HG02678 (cell line): Measurements from ENCODE around the gene SULT2B1.

Experiments used
- ATAC-seq: cut with Tn5 transposase; IDR thresholded peaks from one replicate; pipeline ENCODE4 v1.9.1; 2021; ENCODE audit warnings: mild to moderate bottlenecking, moderate library complexity; ENCODE audit not compliant: unreplicated experiment

Gene SULT2B1

GRCh38 chr19:48598996-48599700 is 47.2 kb downstream of the SULT2B1 start:
- ATAC-seq = no peak

DNA sequence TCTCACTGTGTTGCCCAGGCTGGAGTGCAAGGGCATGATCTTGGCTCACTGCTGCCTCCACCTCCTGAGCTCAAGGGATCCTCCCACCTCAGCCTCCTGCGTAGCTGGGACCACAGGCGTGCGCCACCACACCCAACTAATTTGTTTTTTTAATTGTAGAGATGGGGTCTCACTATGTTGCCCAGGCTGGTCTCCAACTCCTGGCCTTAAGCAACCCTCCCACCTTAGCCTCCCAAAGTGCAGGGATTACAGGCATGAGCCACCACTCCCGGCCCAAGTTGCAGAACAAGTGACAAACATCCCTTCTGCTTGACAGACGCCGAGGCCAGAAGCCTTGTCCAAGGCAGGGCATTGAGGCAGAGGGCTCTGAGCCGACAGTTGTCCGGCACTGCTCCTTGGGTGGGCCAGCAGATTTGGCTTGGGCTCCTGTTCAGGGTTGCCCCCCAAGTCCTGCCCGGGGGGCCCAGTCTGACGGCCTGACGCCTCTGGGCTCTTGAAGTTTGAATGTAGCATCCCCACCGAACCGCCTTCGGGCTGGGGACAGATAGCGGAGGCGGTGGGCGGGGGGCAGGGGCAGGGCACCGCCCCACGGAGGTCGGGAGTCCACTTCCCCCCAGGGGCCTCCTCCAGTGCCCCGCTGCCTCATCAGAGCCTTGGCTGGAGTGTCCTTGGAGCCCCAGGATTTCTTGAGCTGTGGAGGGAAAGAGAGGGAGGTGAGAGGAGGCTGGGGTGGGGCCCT is 48.9 kb downstream of the SULT2B1 start:
- no peak for ATAC-seq

GRCh38 chr19:48603001-48603400 is 51.0 kb downstream of the SULT2B1 start:
- ATAC-seq = no peak

- no peak for ATAC-seq
These were observed 51.5 kb downstream of the SULT2B1 start for GRCh38 chr19:48603449-48603848.

DNA sequence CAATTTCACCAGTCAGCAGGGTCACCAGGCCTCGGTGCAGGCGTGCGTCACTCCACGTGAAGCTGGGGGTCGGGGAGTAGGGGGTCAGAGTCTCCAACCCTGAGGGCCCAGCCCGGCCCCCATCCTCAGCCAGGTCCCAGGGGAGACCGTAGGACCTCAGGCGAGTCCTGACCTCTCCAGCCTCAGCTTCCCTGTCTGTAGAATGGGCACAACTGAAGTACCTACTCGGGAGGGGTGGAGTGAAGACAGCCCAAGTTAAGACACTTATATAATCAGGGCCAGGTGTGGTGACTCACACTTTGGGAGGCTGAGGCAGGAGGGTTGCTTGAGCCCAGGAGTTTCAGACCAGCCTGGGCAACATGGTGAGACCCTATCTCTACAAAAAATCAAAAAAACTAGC is 51.9 kb downstream of the SULT2B1 start:
- no peak for ATAC-seq

- no peak for ATAC-seq
These were observed 54.7 kb downstream of the SULT2B1 start, which contains the start of gene SPACA4 for GRCh38 chr19:48606463-48607358. TSS of gene SPACA4 (plus strand) at chr19:48606742. CDS start at chr19:48606979, 237 bp downstream.

DNA sequence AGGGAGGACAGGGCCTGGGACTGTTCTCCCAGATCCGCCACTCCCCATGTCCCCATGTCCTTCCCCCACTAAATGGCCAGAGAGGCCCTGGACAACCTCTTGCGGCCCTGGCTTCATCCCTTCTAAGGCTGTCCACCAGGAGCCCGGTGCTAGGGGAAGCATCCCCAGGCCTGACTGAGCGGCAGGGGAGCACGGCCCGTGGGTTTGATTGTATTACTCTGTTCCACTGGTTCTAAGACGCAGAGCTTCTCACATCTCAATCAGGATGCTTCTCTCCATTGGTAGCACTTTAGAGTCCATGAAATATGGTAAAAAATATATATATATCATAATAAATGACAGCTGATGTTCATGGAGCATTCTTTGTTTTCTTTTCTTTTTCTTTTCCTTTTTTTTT is 55.4 kb downstream of the SULT2B1 start:
- ATAC-seq = no peak

GRCh38 chr19:48608798-48609263 is 56.9 kb downstream of the SULT2B1 start:
- ATAC-seq = no peak

DNA sequence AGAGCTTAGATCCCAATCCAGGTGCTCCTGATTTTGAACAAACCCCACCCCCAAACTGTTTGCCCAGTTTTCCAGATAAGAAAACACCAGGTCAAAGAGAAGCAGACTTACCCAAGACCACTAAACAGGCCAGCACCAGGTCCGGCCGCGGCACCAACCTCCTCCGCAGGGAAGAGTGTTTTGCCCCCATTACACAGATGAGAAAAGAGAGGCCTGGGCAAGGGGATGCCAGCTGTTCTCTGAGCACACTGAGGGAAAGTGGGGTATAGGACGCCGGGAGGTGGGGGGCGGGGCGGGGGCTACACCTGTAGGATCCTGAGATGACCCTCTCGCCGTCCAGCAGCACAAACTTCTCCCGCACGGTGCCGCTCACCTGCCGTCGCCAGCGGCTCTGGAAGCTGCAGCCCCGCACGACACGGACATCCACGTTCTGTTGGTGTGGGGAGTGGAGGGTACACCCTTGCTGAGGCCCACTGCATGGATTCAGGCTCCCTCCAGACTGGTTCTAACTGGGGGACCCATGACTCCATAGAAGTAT is 57.7 kb downstream of the SULT2B1 start:
- no peak for ATAC-seq

- no peak for ATAC-seq
These were observed 59.9 kb downstream of the SULT2B1 start for GRCh38 chr19:48611872-48612271.

DNA sequence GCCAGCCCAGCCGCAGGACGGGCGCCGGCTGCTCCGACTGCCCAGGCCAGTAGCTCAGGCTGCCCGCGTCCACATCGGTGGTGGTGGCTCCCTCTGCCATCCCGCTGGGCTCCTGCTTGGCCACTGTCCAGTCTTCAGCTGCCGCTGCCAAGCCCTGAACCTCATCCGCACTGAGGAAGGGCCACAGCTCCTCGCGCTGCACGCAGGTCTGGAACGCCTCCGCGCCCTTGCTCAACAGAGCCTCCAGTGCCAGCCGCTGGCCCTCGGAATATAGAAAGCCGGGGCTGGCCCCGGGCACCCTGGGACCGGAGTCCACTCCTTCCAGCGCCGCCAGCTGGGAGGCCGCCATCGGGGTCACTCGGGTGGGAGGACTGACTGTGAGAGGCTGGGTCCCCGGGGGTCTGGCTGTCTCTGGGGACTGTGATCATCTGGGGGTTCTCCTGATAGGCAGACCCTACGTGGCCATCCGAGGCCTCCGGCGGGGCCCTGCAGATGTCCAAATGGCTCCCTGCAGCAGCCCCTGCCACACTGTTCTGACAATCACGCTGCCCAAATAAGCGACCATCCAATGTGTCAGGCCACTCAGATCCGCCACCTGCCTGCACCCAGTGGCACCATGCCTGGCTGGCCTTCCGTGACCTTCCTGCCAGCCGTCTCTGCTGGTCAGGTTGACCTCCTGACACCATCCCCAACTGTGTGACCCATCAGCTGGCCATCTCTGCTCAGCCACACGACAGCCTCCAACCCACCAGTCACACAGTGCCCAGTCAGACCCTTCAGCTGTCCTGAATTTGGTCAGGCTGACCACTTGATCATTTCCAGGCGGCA is 61.3 kb downstream of the SULT2B1 start:
- ATAC-seq = no peak

GRCh38 chr19:48613852-48614435 is 62.0 kb downstream of the SULT2B1 start:
- no peak for ATAC-seq

DNA sequence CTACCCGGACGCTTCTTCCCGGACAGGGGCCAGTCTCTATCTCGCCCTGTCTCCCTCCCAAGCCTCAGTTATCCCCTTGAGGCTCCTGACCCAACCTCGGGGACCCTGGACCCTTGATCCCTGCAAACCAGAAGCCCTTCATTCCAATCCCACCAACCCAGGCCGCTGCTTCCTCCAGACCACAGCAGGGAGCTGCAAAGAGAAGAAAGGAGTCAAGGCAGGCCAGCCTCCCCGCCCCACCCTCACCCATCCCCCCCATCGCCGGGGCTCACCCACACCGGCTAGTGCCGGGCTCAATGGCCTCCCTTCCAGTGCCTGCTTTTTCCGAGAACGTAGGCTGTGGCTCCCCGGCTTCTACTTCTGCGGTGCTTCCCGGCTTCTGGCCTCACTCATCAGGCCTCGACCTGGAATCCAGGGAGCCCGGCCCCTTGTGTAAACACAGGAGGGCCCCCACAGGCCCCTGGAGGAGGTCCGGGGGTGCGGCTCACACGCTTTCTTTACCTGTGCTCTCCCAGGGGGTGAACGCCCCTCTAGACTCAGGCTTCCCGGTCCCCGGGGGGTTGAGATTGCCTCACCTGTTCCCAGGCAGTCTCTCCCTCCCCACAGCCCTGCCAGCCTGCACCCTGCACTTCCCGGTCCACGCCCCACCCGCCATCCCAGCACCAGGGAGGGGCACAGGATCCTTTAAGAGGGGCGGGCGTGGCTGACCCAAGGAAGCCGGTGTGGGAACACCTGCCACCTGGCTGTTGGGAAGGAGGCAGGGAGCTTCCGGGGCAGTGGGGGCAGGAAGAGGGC is 62.7 kb downstream of the SULT2B1 start, which contains the start of gene FAM83E:
FAM83E (minus strand) TSS at position 641 of the 795 bp plus-strand sequence. CDS start 1,704 bp downstream, outside the sequence.
- ATAC-seq = no peak

GRCh38 chr19:48615231-48616040 is 63.5 kb downstream of the SULT2B1 start:
- ATAC-seq = no peak

DNA sequence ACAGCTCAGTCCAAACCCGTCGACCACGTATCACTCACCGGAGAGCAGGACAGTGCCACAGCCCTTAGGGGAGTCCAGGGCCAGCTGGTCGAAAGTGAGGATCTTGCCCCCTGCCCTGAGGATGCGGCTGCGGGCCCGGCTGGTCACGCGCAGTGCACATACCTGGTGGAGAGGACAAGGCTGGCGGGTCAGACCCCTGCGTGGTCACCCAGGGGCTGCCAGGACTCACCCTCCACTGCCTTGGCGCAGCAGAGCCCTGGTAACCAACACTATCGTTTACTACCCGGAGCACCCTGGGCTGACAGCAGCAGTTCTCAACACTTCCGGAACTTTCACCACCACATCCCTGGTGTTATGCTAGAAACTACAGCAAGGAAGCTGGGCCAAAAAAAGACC is 64.1 kb downstream of the SULT2B1 start:
- no peak for ATAC-seq

- ATAC-seq = no peak
These were observed 64.6 kb downstream of the SULT2B1 start for GRCh38 chr19:48616491-48617056.

DNA sequence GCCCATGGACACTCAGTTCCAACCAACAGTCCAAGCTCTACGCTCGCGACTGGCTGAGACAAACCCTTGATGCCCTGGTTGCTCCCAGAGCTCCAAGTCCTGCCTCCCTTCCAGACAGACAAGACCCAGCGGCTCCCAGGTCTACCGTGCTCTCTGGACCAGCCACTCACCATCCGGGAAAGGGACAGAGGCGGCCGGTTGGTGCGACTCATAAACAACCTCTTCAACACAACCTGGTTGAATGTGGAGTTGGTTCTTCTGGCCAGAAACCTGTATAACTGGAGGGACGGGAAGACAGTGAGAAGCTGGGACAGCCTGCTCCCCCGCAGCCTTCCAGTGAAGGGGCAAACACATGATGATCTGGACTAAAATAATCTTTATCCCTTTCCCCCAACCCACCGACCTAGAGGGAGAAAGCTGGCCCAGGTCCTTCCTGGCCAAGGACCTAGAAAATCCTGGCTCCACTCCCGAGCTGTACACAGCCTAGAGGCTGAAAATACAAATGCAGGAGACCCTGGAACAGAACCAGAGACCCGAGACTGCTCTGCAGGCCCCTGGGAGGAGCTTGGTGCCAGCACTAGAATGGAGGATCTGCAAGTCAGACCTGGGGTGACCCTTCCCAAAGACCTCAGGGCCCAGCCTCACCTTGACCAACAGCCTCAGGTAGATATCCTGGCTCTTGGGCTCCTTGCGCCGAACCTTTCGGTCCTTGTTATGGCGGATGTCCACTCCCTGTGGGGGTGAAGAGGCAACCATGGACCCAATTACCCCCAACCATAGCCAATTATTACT is 65.4 kb downstream of the SULT2B1 start:
- ATAC-seq = no peak
